Neural progenitor cell (in vitro differentiated cells): Measurements from ENCODE around the gene PRKD1.

Source experiments
- EZH2phosphoT487 ChIP-seq: fragments of 200-600 bp; sonication (generic); IDR thresholded peaks from 2 replicates; pipeline ENCODE4 v1.6.1; 2017; ENCODE audit warnings: antibody characterized with exemption
- TF ChIP-seq, protein P1 (sequence below): fragments of 200-600 bp; sonication (generic); IDR thresholded peaks from 2 replicates; pipeline ENCODE4 v1.5.1; 2017; ENCODE audit warnings: antibody characterized with exemption, mild to moderate bottlenecking

- TF ChIP-seq, protein P1, sequence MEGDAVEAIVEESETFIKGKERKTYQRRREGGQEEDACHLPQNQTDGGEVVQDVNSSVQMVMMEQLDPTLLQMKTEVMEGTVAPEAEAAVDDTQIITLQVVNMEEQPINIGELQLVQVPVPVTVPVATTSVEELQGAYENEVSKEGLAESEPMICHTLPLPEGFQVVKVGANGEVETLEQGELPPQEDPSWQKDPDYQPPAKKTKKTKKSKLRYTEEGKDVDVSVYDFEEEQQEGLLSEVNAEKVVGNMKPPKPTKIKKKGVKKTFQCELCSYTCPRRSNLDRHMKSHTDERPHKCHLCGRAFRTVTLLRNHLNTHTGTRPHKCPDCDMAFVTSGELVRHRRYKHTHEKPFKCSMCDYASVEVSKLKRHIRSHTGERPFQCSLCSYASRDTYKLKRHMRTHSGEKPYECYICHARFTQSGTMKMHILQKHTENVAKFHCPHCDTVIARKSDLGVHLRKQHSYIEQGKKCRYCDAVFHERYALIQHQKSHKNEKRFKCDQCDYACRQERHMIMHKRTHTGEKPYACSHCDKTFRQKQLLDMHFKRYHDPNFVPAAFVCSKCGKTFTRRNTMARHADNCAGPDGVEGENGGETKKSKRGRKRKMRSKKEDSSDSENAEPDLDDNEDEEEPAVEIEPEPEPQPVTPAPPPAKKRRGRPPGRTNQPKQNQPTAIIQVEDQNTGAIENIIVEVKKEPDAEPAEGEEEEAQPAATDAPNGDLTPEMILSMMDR = no peak
- TF ChIP-seq EZH2phosphoT487 = no peak
Observed at GRCh38 chr14:29925101-29925722, 2.4 kb downstream of the PRKD1 start.
